ENCODE data around the gene SGIP1. TPM values are rescaled to one million over a fixed set of nuclear protein-coding genes. Genes with fewer than 3 reads are reported as not detected.
A peak's percentile ranks its signal among the peaks of the same experiment; 100 is the strongest.

Gene SGIP1
- total and polyA plus RNA-seq, 4 donors = 2.7 to 17.0 (median 4.7) TPM

- Histone ChIP-seq H3K27me3 (ENCODE audit: control insufficient read depth in 3 of 3, insufficient read depth in 3 of 3, low read length in 2 of 3) (no peaks in the 10 kb centered on the region), H3K9me3 (ENCODE audit: control insufficient read depth in 4 of 4, insufficient read depth in 3 of 4, low read length in 3 of 4) (no peaks in the 10 kb centered on the region), H3K27ac (ENCODE audit: low read depth in 1 of 2, low read length in 1 of 2) (no peak overlapping the region), H3K4me1 (ENCODE audit: control insufficient read depth in 5 of 5, insufficient read depth in 5 of 5, low read length in 5 of 5) (peaks cover 0 to 5% (median 0%) of the 10 kb centered on the region in 5 donors), H3K4me3 (no peak overlapping the region), H3K36me3 (ENCODE audit: control insufficient read depth in 4 of 4, insufficient read depth in 4 of 4, low read length in 4 of 4) (no peaks in the 10 kb centered on the region), H3K9ac (ENCODE audit: insufficient read depth in 1 of 2, low read length in 2 of 2) (no peak overlapping the region)
- TF ChIP-seq CTCF (IDR thresholded peaks at IDR 0.05; ENCODE audit: control extremely low read depth, extremely low read depth) = no peak
- 17 to 53% methylated on average over 2 of the region's 2 CpGs for WGBS, 2 donors
- ATAC-seq (ENCODE audit: insufficient read depth, low FRiP score) = no peak
- DNase-seq = peak in 1 of 3 donors; percentile 20
Measured at GRCh38 chr1:66490816-66491215, 43.1 kb upstream of the SGIP1 start.

DNA sequence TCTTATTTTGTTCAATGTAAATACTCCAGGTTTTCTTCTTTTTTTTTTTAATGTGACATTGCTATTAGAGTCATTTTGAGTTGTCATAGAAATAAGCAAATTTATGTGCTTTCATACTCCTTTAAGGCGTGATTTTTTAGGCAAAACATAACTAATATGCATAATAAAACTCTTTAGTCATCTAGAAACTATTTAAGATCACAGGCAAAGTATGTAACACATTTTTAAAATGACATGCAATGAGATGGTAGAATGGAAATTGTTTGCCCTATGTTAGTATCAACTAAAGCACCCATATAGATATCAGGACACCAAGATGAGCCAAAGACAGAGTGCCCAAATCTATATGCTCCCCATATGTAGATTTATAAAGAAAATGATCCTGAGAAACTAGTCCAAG lies 41.5 kb upstream of the SGIP1 start:
- 89 to 100% methylated on average over 1 of the region's 1 CpG for WGBS, 2 donors
- ATAC-seq (ENCODE audit: insufficient read depth, low FRiP score) (no peak), DNase-seq (no peak)
- TF ChIP-seq CTCF (IDR thresholded peaks at IDR 0.05; ENCODE audit: control extremely low read depth, extremely low read depth) = no peak
- Histone ChIP-seq H3K27ac (ENCODE audit: low read depth in 1 of 2, low read length in 1 of 2) (no peak overlapping the region), H3K4me1 (ENCODE audit: control insufficient read depth in 5 of 5, insufficient read depth in 5 of 5, low read length in 5 of 5) (peaks cover 0 to 5% (median 0%) of the 10 kb centered on the region in 5 donors), H3K4me3 (no peak overlapping the region), H3K27me3 (ENCODE audit: control insufficient read depth in 3 of 3, insufficient read depth in 3 of 3, low read length in 2 of 3) (no peaks in the 10 kb centered on the region), H3K36me3 (ENCODE audit: control insufficient read depth in 4 of 4, insufficient read depth in 4 of 4, low read length in 4 of 4) (no peaks in the 10 kb centered on the region), H3K9me3 (ENCODE audit: control insufficient read depth in 4 of 4, insufficient read depth in 3 of 4, low read length in 3 of 4) (no peaks in the 10 kb centered on the region), H3K9ac (ENCODE audit: insufficient read depth in 1 of 2, low read length in 2 of 2) (no peak overlapping the region)

GRCh38 chr1:66493731-66494130 lies 40.2 kb upstream of the SGIP1 start:
- 97 to 100% methylated on average over 2 of the region's 2 CpGs for WGBS, 2 donors

More at GRCh38 chr1:66493731-66494130, 40.2 kb upstream of the SGIP1 start:
- no peak overlapping the region for H3K27ac ChIP-seq (ENCODE audit: low read depth in 1 of 2, low read length in 1 of 2)
- H3K4me3 ChIP-seq = no peak overlapping the region
- ATAC-seq (ENCODE audit: insufficient read depth, low FRiP score) (no peak), DNase-seq (no peak)
- H3K4me1 ChIP-seq (ENCODE audit: control insufficient read depth in 5 of 5, insufficient read depth in 5 of 5, low read length in 5 of 5) = peaks cover 0 to 5% (median 0%) of the 10 kb centered on the region in 5 donors
- H3K36me3 ChIP-seq (ENCODE audit: control insufficient read depth in 4 of 4, insufficient read depth in 4 of 4, low read length in 4 of 4) = no peaks in the 10 kb centered on the region
- no peaks in the 10 kb centered on the region for H3K27me3 ChIP-seq (ENCODE audit: control insufficient read depth in 3 of 3, insufficient read depth in 3 of 3, low read length in 2 of 3)
- H3K9me3 ChIP-seq (ENCODE audit: control insufficient read depth in 4 of 4, insufficient read depth in 3 of 4, low read length in 3 of 4) = no peaks in the 10 kb centered on the region
- TF ChIP-seq CTCF (IDR thresholded peaks at IDR 0.05; ENCODE audit: control extremely low read depth, extremely low read depth) = no peak
- no peak overlapping the region for H3K9ac ChIP-seq (ENCODE audit: insufficient read depth in 1 of 2, low read length in 2 of 2)
